ENCODE results near the gene ATG4B. TPM values are rescaled to one million over a fixed set of nuclear protein-coding genes. Genes with fewer than 3 reads are reported as not detected.

ATG4B gene
- total RNA-seq, 1 donor from 2014 or later = 101 TPM

DNA sequence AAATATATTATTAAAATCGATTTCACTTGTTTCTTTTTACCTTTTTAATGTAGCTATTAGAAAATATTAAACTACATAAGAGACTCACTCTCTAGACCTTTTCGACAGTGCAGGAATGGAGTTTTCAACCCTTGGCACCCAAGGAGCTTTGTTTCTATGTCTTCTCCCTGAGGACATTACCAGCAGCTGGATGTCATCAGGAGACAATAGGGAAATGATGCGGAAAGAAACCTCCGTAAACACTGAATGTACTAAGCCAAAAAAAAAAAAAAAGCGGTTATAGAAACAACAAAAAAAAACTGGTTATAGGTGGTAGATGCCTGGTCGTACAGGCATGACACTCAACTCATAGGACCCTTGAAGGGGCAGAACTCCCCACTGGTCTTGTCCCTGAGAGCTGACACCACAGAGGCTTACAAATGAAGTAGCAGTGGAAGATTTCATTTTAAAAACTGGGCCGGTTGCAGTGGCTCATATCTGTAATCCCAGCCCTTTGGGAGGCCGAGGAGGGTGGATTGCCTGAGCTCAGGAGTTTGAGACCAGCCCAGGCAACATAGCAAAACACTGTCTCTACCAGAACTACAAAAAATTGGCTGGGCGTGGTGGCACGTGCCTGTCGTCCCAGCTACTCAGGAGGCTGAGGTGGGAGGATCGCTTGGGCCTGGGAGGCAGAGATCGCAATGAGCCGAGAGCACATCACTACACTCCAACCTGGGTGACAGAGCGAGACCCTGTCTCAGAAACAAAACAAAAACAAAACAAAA lies 24.3 kb upstream of the ATG4B start:
- intact Hi-C loops (cut with micrococcal nuclease) = loop anchor here (5.0 to 10.0 kb wide), 5 partner anchors 256 to 1048 kb away; partner anchors contain the start of genes DUSP28, FARP2, PPP1R7 and RNPEPL1
- TF ChIP-seq, protein P1, sequence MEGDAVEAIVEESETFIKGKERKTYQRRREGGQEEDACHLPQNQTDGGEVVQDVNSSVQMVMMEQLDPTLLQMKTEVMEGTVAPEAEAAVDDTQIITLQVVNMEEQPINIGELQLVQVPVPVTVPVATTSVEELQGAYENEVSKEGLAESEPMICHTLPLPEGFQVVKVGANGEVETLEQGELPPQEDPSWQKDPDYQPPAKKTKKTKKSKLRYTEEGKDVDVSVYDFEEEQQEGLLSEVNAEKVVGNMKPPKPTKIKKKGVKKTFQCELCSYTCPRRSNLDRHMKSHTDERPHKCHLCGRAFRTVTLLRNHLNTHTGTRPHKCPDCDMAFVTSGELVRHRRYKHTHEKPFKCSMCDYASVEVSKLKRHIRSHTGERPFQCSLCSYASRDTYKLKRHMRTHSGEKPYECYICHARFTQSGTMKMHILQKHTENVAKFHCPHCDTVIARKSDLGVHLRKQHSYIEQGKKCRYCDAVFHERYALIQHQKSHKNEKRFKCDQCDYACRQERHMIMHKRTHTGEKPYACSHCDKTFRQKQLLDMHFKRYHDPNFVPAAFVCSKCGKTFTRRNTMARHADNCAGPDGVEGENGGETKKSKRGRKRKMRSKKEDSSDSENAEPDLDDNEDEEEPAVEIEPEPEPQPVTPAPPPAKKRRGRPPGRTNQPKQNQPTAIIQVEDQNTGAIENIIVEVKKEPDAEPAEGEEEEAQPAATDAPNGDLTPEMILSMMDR (IDR thresholded peaks at IDR 0.05) = no peak
- no peak overlapping the region for H3K27ac Mint-ChIP-seq
- H3K9me3 Mint-ChIP-seq = no peaks in the 10 kb centered on the region
- ChIA-PET POLR2A (no interaction called here), CTCF (no interaction called here)
- H3K27me3 Mint-ChIP-seq = no peaks in the 10 kb centered on the region
- H3K36me3 Mint-ChIP-seq (ENCODE audit: low read depth) = peaks cover 3% of the 10 kb centered on the region
- no peak for DNase-seq
- no peak for ATAC-seq (ENCODE audit: low read depth)
- H3K4me3 Mint-ChIP-seq = no peak overlapping the region
- H3K4me1 Mint-ChIP-seq = peaks cover 34% of the 10 kb centered on the region

DNA sequence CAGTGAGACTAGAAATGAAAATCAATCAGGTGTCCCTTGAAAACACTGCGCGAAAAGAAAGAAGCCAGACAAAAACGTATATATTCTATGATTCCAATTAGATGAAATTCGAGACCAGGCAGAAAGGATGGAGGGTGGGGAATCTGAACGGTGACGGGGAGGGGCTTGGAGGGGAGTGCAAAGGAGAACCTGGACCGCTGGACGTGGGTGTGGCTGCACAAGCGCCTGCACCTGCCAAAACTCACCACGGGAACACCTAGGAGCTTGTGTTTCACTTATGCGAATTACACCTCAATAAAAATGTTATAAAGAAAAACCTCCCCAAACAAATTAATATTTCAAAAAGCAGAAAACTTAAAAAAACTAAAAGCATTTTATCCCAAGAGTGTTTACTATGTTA lies 22.5 kb upstream of the ATG4B start:
- ChIA-PET CTCF (no interaction called here), POLR2A (no interaction called here)
- peaks cover 29% of the 10 kb centered on the region for H3K4me1 Mint-ChIP-seq
- no peak overlapping the region for H3K27ac Mint-ChIP-seq
- no peak overlapping the region for H3K4me3 Mint-ChIP-seq
- H3K9me3 Mint-ChIP-seq = no peaks in the 10 kb centered on the region
- DNase-seq (no peak), ATAC-seq (ENCODE audit: low read depth) (no peak)
- intact Hi-C loops (cut with micrococcal nuclease) = loop anchor here (5.0 to 10.0 kb wide), 5 partner anchors 87 to 1050 kb away; partner anchors contain the start of genes DUSP28, ING5, PPP1R7 and RNPEPL1
- TF ChIP-seq, protein P1 (IDR thresholded peaks at IDR 0.05) = no peak
- H3K36me3 Mint-ChIP-seq (ENCODE audit: low read depth) = peaks cover 3% of the 10 kb centered on the region
- no peaks in the 10 kb centered on the region for H3K27me3 Mint-ChIP-seq

DNA sequence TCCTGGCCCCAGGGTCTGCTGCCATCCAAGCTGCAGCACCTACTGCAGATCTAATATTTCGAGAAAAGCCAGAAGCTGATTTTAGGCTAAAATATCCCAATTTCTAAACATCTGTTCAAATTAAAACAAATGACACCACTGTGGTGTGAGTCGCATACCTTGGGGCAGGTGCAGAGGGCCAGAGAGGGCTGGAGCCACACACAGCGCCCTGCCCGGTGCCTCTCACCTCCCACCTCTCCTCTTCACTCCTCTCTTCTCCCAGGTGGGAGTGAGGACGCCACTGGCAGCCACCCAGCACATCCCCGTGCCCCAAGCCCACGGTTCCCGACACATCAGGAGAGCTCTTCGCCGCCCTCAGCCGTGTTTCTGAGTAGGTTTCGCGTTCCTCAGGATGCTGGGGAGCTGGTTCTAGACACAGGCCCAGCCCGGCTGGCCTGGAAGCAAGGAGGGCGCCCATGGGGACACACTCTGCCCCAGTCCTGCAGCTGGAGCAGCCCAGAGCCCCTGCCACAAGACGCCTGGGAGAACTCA lies 21.9 kb upstream of the ATG4B start:
- no peak for DNase-seq
- H3K4me3 Mint-ChIP-seq = no peak overlapping the region
- POLR2A ChIA-PET = no interaction called here
- CTCF ChIA-PET = no interaction called here
- H3K9me3 Mint-ChIP-seq = no peaks in the 10 kb centered on the region
- intact Hi-C loops (cut with micrococcal nuclease) = loop anchor here (5.0 to 10.0 kb wide), 5 partner anchors 87 to 1051 kb away; partner anchors contain the start of genes DUSP28, ING5, PPP1R7 and RNPEPL1
- no peaks in the 10 kb centered on the region for H3K27me3 Mint-ChIP-seq
- H3K27ac Mint-ChIP-seq = no peak overlapping the region
- H3K36me3 Mint-ChIP-seq (ENCODE audit: low read depth) = peaks cover 6% of the 10 kb centered on the region
- ATAC-seq (ENCODE audit: low read depth) = no peak
- TF ChIP-seq, protein P1 (IDR thresholded peaks at IDR 0.05) = no peak
- peaks cover 27% of the 10 kb centered on the region for H3K4me1 Mint-ChIP-seq

DNA sequence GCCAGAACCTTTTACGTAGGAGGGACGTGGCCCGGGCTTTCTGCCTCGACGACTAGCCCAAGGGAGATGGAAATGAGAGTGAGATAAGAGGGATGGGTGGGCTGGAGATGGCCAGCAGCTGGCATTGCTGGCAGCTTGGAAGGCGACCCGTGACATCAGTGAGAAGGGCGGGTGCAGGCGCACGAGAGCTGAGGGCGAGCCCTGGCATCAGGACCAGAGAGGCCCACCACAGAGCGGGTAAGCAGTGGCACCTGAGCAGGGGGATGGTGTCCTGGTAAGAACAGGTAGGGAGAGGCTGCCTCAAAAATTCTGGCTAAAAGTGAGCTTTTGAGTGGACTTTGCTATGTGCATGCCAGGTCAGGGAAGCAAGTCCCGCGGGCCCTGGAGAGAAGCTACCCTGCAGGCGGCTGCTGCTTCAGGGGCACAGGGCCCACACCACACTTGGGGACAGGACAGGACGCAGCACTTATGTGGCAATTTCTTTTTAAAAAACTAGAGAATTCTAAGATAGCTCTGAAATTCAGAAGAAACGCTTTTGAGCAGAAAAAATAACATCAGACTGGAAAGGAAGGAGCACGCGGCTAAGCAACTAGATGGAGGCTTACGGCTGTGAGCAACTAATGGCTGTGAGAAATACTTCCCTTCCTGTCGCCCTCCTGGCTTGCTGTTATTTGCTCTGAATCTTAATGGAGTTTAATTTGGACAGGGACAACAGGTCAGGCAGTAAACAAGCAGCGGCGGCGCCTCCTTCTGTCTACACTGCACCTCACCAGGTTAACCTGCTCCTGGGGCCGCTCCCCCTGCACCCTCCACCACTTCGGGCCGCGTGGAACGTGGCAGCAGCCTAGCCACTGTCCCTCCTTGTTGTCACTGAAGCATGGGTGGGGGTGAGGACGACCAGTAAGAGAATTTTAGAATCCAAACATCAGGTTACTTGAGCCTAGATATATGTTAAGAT lies 21.0 kb upstream of the ATG4B start:
- H3K27ac Mint-ChIP-seq = peak overlapping the region; percentile 9
- DNase-seq = no peak
- peaks cover 24% of the 10 kb centered on the region for H3K4me1 Mint-ChIP-seq
- peaks cover 12% of the 10 kb centered on the region for H3K36me3 Mint-ChIP-seq (ENCODE audit: low read depth)
- POLR2A ChIA-PET = no interaction called here
- ATAC-seq (ENCODE audit: low read depth) = no peak
- peaks cover 5% of the 10 kb centered on the region for H3K9me3 Mint-ChIP-seq
- TF ChIP-seq, protein P1 (IDR thresholded peaks at IDR 0.05) = no peak
- H3K4me3 Mint-ChIP-seq = no peak overlapping the region
- CTCF ChIA-PET = no interaction called here
- H3K27me3 Mint-ChIP-seq = no peaks in the 10 kb centered on the region
- intact Hi-C loops (cut with micrococcal nuclease) = loop anchor here (1.0 to 10.0 kb wide), 6 partner anchors 21 to 1052 kb away; partner anchors contain the start of genes ATG4B, DUSP28, ING5 and PPP1R7
